ENCODE results near the gene KIFC3. TPM values are rescaled to one million over a fixed set of nuclear protein-coding genes. Genes with fewer than 3 reads are reported as not detected.
"Not testable (repeated sequence)": the region's sequence is repeated elsewhere in the genome, so short reads cannot be mapped to it uniquely, and the experiment has no call there.

The KIFC3 gene
- total RNA-seq, 1 experiment from 2014 or later, result not detected

DNA sequence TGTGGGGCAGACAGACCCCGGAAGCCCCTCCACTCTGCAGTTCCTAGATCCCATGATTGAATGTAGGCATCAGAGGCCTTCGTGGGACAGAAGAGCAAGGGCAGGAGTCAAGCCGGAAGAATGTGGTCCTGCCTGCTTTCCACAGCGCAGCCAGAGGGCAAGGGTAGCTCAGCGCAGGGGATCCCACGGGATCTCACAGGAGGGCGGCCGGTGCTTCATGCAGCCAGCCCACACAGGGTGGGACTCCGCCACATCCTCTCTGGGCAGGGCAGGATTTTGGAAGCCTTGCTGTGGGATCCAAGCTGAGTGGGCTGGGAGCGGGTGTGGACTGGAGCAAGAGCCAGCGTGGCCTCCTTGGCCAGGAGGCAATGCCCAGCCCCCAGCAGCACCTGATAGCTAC is 53.7 kb downstream of the KIFC3 start:
- Histone ChIP-seq H3K4me2 (ENCODE audit: low read depth, low read length, poor library complexity, severe bottlenecking) (no peak overlapping the region), H3K27ac (ENCODE audit: low read length) (no peak overlapping the region), H3K4me3 (ENCODE audit: low read length) (no peak overlapping the region), H3K9me2 (replicated peaks; ENCODE audit: insufficient read depth, low read length) (no peaks in the 10 kb centered on the region), H4K20me1 (ENCODE audit: insufficient read depth, low read depth, low read length) (no peaks in the 10 kb centered on the region), H2AFZ (ENCODE audit: low read length) (no peak overlapping the region), H3K27me3 (ENCODE audit: low read length) (no peaks in the 10 kb centered on the region), H3K36me3 (ENCODE audit: insufficient read depth, low read length) (no peaks in the 10 kb centered on the region), H3K9ac (ENCODE audit: low read length) (no peak overlapping the region), H3K4me1 (ENCODE audit: low read length) (no peaks in the 10 kb centered on the region), H3K9me3 (ENCODE audit: low read length) (no peaks in the 10 kb centered on the region), H3K79me2 (ENCODE audit: low read length) (no peaks in the 10 kb centered on the region)
- DNase-seq, result no peak

DNA sequence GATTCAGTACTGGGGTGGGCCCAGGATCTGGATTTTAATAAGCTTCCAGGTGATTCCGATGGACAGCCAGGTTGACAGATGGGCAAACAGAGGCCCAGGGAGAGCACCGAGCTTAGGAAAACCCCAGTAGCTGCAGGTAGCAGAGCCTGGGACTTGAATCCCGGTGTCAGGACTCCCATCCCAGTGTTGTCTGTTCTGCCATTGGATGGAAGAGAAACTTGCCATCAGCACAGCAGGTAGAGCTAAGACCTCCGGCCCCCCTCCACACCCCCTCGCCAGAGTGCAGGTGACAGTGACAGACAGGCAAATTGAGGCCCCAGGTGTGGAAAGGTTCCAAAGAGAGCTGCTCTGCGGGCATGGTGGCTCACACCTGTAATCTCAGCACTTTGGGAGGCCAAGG is 54.3 kb downstream of the KIFC3 start:
- Histone ChIP-seq H4K20me1 (ENCODE audit: insufficient read depth, low read depth, low read length) (no peaks in the 10 kb centered on the region), H3K9ac (ENCODE audit: low read length) (no peak overlapping the region), H3K4me3 (ENCODE audit: low read length) (no peak overlapping the region), H3K27me3 (ENCODE audit: low read length) (no peaks in the 10 kb centered on the region), H3K27ac (ENCODE audit: low read length) (no peak overlapping the region), H3K9me2 (replicated peaks; ENCODE audit: insufficient read depth, low read length) (no peaks in the 10 kb centered on the region), H3K4me1 (ENCODE audit: low read length) (no peaks in the 10 kb centered on the region), H2AFZ (ENCODE audit: low read length) (no peak overlapping the region), H3K4me2 (ENCODE audit: low read depth, low read length, poor library complexity, severe bottlenecking) (no peak overlapping the region), H3K9me3 (ENCODE audit: low read length) (no peaks in the 10 kb centered on the region), H3K79me2 (ENCODE audit: low read length) (no peaks in the 10 kb centered on the region), H3K36me3 (ENCODE audit: insufficient read depth, low read length) (no peaks in the 10 kb centered on the region)
- no peak for DNase-seq

DNA sequence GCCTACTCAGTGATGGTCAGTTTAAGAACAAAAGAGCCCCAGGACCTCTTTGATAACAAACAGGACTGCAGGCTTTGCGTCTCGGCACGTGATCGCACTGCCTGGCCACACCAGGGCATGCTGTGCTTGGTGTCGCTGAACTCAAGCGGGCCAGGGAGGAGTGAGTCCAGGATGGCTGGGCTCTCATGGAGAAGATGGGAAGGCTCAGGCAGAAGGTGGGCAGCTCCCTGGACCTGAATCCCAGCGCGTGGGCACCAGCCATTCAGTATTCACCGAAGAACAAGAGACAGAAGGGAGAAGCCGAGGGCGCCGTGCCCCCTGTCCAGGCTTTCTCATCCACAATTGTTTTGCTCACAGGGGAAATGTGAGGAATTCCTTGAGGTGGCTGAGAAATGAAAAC is 54.8 kb downstream of the KIFC3 start:
- no peak overlapping the region for H2AFZ ChIP-seq (ENCODE audit: low read length)

DNA sequence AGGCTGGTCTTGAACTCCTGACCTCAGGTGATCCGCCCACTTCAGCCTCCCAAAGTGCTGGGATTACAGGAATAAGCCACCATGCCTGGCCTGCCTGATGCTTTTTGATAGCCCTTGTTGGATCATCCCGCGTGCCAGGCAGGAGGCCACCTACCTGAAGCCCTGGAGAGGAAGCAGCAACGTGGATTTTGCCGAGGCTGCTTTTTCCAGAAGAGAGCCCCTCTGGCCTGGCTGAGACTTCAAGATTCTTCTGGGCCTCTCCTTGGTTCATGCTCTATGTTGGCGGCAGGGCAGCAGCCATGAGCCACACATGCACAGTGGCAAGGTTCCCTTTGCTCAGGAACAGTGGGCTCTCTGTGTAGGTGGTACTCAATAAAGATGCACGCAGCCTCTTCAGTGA is 55.2 kb downstream of the KIFC3 start:
- no peak overlapping the region for H3K9ac ChIP-seq (ENCODE audit: low read length)
- no peaks in the 10 kb centered on the region for H3K9me2 ChIP-seq (replicated peaks; ENCODE audit: insufficient read depth, low read length)
- H2AFZ ChIP-seq (ENCODE audit: low read length), result no peak overlapping the region
- H3K9me3 ChIP-seq (ENCODE audit: low read length), result no peaks in the 10 kb centered on the region
- no peak overlapping the region for H3K4me3 ChIP-seq (ENCODE audit: low read length)
- H3K79me2 ChIP-seq (ENCODE audit: low read length), result no peaks in the 10 kb centered on the region
- H3K4me1 ChIP-seq (ENCODE audit: low read length), result no peaks in the 10 kb centered on the region
- no peak overlapping the region for H3K27ac ChIP-seq (ENCODE audit: low read length)
- no peaks in the 10 kb centered on the region for H4K20me1 ChIP-seq (ENCODE audit: insufficient read depth, low read depth, low read length)
- H3K4me2 ChIP-seq (ENCODE audit: low read depth, low read length, poor library complexity, severe bottlenecking), result no peak overlapping the region
- DNase-seq, result no peak
- no peaks in the 10 kb centered on the region for H3K27me3 ChIP-seq (ENCODE audit: low read length)
- no peaks in the 10 kb centered on the region for H3K36me3 ChIP-seq (ENCODE audit: insufficient read depth, low read length)

More for the DNA sequence above, 54.8 kb downstream of the KIFC3 start:
- Histone ChIP-seq H3K4me2 (ENCODE audit: low read depth, low read length, poor library complexity, severe bottlenecking) (no peak overlapping the region), H3K9me3 (ENCODE audit: low read length) (no peaks in the 10 kb centered on the region), H4K20me1 (ENCODE audit: insufficient read depth, low read depth, low read length) (no peaks in the 10 kb centered on the region), H3K4me3 (ENCODE audit: low read length) (no peak overlapping the region), H3K9me2 (replicated peaks; ENCODE audit: insufficient read depth, low read length) (no peaks in the 10 kb centered on the region), H3K9ac (ENCODE audit: low read length) (no peak overlapping the region), H3K27me3 (ENCODE audit: low read length) (no peaks in the 10 kb centered on the region), H3K4me1 (ENCODE audit: low read length) (no peaks in the 10 kb centered on the region), H3K36me3 (ENCODE audit: insufficient read depth, low read length) (no peaks in the 10 kb centered on the region), H3K27ac (ENCODE audit: low read length) (no peak overlapping the region), H3K79me2 (ENCODE audit: low read length) (no peaks in the 10 kb centered on the region)
- DNase-seq, result no peak

DNA sequence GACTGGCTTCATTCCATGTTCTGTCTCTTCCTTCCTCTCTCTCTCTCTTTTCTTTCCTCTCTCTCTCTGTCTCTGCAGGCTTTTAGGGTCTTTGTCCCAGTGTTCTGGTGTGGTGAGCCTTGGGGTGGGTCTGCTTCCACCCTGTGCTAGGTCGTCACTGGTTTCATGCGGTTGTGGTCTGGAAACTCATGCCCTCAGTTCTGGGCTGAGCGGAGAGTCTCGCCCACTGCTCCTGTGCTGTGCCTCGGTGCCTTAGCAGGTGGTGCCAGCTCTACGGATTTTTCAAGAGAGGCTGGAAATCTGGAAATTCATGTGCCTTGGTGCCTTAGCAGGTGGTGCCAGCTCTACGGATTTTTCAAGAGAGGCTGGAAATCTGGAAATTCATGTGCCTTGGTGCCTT is 56.0 kb downstream of the KIFC3 start:
- H3K36me3 ChIP-seq (ENCODE audit: insufficient read depth, low read length); H3K79me2 ChIP-seq (ENCODE audit: low read length); H3K9me2 ChIP-seq (replicated peaks; ENCODE audit: insufficient read depth, low read length); H3K4me2 ChIP-seq (ENCODE audit: low read depth, low read length, poor library complexity, severe bottlenecking); H3K27me3 ChIP-seq (ENCODE audit: low read length); H3K9me3 ChIP-seq (ENCODE audit: low read length); H3K9ac ChIP-seq (ENCODE audit: low read length); H2AFZ ChIP-seq (ENCODE audit: low read length); H3K4me3 ChIP-seq (ENCODE audit: low read length); DNase-seq; H3K4me1 ChIP-seq (ENCODE audit: low read length); H3K27ac ChIP-seq (ENCODE audit: low read length); H4K20me1 ChIP-seq (ENCODE audit: insufficient read depth, low read depth, low read length): not testable (repeated sequence)

DNA sequence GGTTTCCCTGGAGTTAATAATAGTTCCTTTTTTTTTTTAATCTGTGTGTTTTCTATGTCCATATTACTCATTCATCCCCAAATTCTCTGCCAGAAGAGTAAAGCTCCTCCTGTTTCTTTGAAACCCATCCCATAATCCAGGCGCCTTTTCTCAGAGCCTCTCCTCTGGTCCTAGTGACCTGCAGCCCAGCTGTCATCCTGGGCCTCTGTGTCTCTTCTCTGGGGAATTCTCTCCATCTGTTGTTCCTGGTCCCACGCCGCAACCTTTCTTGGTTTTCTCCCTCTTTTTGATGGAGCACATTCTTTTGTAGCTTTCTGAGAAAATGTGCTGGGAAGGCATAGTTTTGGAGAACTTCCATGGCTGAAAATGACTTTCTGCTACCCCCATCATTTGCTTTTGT is 56.5 kb downstream of the KIFC3 start:
- Histone ChIP-seq H2AFZ (ENCODE audit: low read length) (no peak overlapping the region), H3K4me2 (ENCODE audit: low read depth, low read length, poor library complexity, severe bottlenecking) (no peak overlapping the region), H3K27me3 (ENCODE audit: low read length) (no peaks in the 10 kb centered on the region), H3K4me1 (ENCODE audit: low read length) (no peaks in the 10 kb centered on the region), H3K36me3 (ENCODE audit: insufficient read depth, low read length) (no peaks in the 10 kb centered on the region), H3K9me2 (replicated peaks; ENCODE audit: insufficient read depth, low read length) (no peaks in the 10 kb centered on the region), H3K27ac (ENCODE audit: low read length) (no peak overlapping the region), H3K79me2 (ENCODE audit: low read length) (no peaks in the 10 kb centered on the region), H3K9me3 (ENCODE audit: low read length) (no peaks in the 10 kb centered on the region), H4K20me1 (ENCODE audit: insufficient read depth, low read depth, low read length) (no peaks in the 10 kb centered on the region), H3K4me3 (ENCODE audit: low read length) (no peak overlapping the region), H3K9ac (ENCODE audit: low read length) (no peak overlapping the region)
- no peak for DNase-seq

DNA sequence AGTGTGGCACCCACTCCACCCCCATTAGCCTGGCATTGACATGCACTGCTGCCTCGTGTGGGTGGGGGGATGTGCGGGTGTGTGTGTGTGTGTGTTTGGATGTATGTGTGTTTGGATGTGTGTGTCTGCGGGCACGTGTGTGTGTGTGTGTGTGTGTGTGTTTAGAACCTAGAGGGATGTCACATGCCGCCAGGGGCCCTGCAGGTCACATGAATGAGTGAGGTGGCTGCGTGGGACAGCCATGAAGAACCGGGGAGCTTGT is 57.7 kb downstream of the KIFC3 start:
- Histone ChIP-seq H3K4me1 (ENCODE audit: low read length) (no peaks in the 10 kb centered on the region), H3K27me3 (ENCODE audit: low read length) (no peaks in the 10 kb centered on the region), H3K4me2 (ENCODE audit: low read depth, low read length, poor library complexity, severe bottlenecking) (no peak overlapping the region), H3K9ac (ENCODE audit: low read length) (no peak overlapping the region), H3K9me3 (ENCODE audit: low read length) (no peaks in the 10 kb centered on the region), H3K27ac (ENCODE audit: low read length) (no peak overlapping the region), H3K4me3 (ENCODE audit: low read length) (no peak overlapping the region), H2AFZ (ENCODE audit: low read length) (no peak overlapping the region), H3K9me2 (replicated peaks; ENCODE audit: insufficient read depth, low read length) (no peaks in the 10 kb centered on the region), H3K79me2 (ENCODE audit: low read length) (no peaks in the 10 kb centered on the region), H4K20me1 (ENCODE audit: insufficient read depth, low read depth, low read length) (no peaks in the 10 kb centered on the region), H3K36me3 (ENCODE audit: insufficient read depth, low read length) (no peaks in the 10 kb centered on the region)
- DNase-seq, result no peak

DNA sequence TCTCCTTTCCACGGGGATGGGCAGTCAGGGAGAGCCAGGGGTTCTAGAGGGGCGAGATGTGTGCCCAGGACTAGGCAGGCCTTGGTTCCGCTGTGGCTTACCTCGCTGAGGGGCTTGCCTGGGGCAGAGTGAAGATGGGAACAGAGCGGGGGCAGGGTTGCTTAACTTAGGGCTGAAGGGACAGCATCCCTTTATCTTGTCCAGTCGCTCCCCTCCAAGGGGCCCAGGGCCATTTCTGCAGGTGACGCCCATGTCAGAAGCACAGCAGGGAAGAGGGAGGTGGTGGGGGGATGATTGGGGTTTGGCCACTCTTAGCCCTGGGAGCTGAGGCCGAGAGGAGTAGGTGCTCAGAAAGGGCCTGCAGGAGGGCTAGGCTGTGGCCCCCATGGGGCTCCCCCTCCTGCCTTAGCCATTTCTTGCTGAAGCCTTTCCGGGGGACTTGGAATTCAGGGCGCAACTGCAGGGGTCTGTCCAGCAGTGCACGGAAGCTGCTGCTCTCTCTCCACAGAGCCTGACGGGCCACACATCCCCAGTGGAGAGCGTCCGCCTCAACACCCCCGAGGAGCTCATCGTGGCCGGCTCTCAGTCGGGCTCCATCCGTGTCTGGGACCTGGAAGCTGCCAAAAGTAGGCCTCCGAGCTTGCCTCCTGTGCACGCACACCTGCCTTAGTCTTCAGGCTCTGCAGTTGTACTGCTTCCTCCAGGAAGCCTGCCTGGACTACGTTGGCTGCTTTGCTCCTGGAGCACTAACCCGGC is 58.2 kb downstream of the KIFC3 start:
- no peaks in the 10 kb centered on the region for H3K36me3 ChIP-seq (ENCODE audit: insufficient read depth, low read length)
- H2AFZ ChIP-seq (ENCODE audit: low read length), result no peak overlapping the region
- no peaks in the 10 kb centered on the region for H3K79me2 ChIP-seq (ENCODE audit: low read length)
- H3K27me3 ChIP-seq (ENCODE audit: low read length), result no peaks in the 10 kb centered on the region
- H3K9me2 ChIP-seq (replicated peaks; ENCODE audit: insufficient read depth, low read length), result no peaks in the 10 kb centered on the region
- no peaks in the 10 kb centered on the region for H4K20me1 ChIP-seq (ENCODE audit: insufficient read depth, low read depth, low read length)
- DNase-seq, result no peak
- H3K4me3 ChIP-seq (ENCODE audit: low read length), result no peak overlapping the region
- no peaks in the 10 kb centered on the region for H3K4me1 ChIP-seq (ENCODE audit: low read length)
- no peak overlapping the region for H3K27ac ChIP-seq (ENCODE audit: low read length)
- H3K9me3 ChIP-seq (ENCODE audit: low read length), result no peaks in the 10 kb centered on the region
- H3K9ac ChIP-seq (ENCODE audit: low read length), result no peak overlapping the region
- H3K4me2 ChIP-seq (ENCODE audit: low read depth, low read length, poor library complexity, severe bottlenecking), result no peak overlapping the region

DNA sequence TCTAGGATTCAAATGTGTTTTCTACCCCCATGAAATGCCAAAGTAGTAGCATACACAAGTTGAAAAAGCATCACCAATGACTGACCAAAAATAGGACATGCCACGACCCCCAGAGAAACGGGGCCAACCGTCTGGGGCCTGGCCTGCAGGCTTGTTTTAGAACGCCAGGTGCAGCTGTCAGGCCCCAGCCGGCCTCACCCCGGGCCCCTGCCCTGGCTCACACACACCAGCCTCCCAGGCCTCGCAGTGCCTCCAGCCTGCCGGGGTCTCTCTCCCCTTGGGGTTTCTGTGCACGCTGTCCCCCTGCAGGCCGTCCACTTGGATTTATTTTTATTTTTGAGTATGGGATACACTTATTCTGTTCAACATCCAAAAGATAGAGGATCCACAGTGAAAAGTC is 58.8 kb downstream of the KIFC3 start:
- H3K27ac ChIP-seq (ENCODE audit: low read length), result no peak overlapping the region
- H2AFZ ChIP-seq (ENCODE audit: low read length), result no peak overlapping the region
- H4K20me1 ChIP-seq (ENCODE audit: insufficient read depth, low read depth, low read length), result no peaks in the 10 kb centered on the region
- no peak for DNase-seq
- H3K9me2 ChIP-seq (replicated peaks; ENCODE audit: insufficient read depth, low read length), result no peaks in the 10 kb centered on the region
- H3K79me2 ChIP-seq (ENCODE audit: low read length), result no peaks in the 10 kb centered on the region
- no peak overlapping the region for H3K9ac ChIP-seq (ENCODE audit: low read length)
- H3K4me1 ChIP-seq (ENCODE audit: low read length), result no peaks in the 10 kb centered on the region
- no peak overlapping the region for H3K4me3 ChIP-seq (ENCODE audit: low read length)
- H3K9me3 ChIP-seq (ENCODE audit: low read length), result no peaks in the 10 kb centered on the region
- no peaks in the 10 kb centered on the region for H3K36me3 ChIP-seq (ENCODE audit: insufficient read depth, low read length)
- H3K4me2 ChIP-seq (ENCODE audit: low read depth, low read length, poor library complexity, severe bottlenecking), result no peak overlapping the region
- H3K27me3 ChIP-seq (ENCODE audit: low read length), result no peaks in the 10 kb centered on the region
